Stimulated activated memory B cell treated with anti-CD40 and anti-IgM and Interleukin-4, amounts not matched to agents 10 μg/mL and 1 μg/mL and 100 μg/mL, for 72 hours (primary cell): ENCODE data around the gene FAM83C.

Experiments
- ATAC-seq: fragments of 150-1000 bp; cut with Tn5 transposase; 2 replicates; pipeline ENCODE4 v1.10.0; 2021
- H3K27ac Mint-ChIP-seq: one replicate; pipeline ENCODE4 v1.8.0; 2022; ENCODE audit warnings: mild to moderate bottlenecking, mixed read lengths
- H3K27me3 Mint-ChIP-seq: one replicate; pipeline ENCODE4 v1.8.0; 2022; ENCODE audit warnings: mixed read lengths
- H3K36me3 Mint-ChIP-seq: one replicate; pipeline ENCODE4 v1.8.0; 2022; ENCODE audit warnings: mixed read lengths
- H3K4me1 Mint-ChIP-seq: one replicate; pipeline ENCODE4 v1.8.0; 2022; ENCODE audit warnings: mixed read lengths
- H3K4me3 Mint-ChIP-seq: one replicate; pipeline ENCODE4 v1.8.0; 2022; ENCODE audit warnings: mild to moderate bottlenecking, moderate library complexity, mixed read lengths
- H3K9me3 Mint-ChIP-seq: one replicate; pipeline ENCODE4 v1.8.0; 2022; ENCODE audit warnings: mixed read lengths

Gene FAM83C

GRCh38 chr20:35307666-35308653 is 15.7 kb upstream of the FAM83C start:
- no peak for ATAC-seq
- peaks cover 16% of the 10 kb centered on the region for H3K4me1 Mint-ChIP-seq
- no peaks in the 10 kb centered on the region for H3K27me3 Mint-ChIP-seq
- no peak overlapping the region for H3K27ac Mint-ChIP-seq
- no peaks in the 10 kb centered on the region for H3K9me3 Mint-ChIP-seq
- no peak overlapping the region for H3K4me3 Mint-ChIP-seq
- peaks cover 27% of the 10 kb centered on the region for H3K36me3 Mint-ChIP-seq

GRCh38 chr20:35306931-35307517 is 14.8 kb upstream of the FAM83C start:
- Mint-ChIP-seq H3K4me3 (no peak overlapping the region), H3K27ac (no peak overlapping the region), H3K27me3 (no peaks in the 10 kb centered on the region), H3K4me1 (peaks cover 16% of the 10 kb centered on the region), H3K9me3 (no peaks in the 10 kb centered on the region), H3K36me3 (peaks cover 18% of the 10 kb centered on the region)
- no peak for ATAC-seq

DNA sequence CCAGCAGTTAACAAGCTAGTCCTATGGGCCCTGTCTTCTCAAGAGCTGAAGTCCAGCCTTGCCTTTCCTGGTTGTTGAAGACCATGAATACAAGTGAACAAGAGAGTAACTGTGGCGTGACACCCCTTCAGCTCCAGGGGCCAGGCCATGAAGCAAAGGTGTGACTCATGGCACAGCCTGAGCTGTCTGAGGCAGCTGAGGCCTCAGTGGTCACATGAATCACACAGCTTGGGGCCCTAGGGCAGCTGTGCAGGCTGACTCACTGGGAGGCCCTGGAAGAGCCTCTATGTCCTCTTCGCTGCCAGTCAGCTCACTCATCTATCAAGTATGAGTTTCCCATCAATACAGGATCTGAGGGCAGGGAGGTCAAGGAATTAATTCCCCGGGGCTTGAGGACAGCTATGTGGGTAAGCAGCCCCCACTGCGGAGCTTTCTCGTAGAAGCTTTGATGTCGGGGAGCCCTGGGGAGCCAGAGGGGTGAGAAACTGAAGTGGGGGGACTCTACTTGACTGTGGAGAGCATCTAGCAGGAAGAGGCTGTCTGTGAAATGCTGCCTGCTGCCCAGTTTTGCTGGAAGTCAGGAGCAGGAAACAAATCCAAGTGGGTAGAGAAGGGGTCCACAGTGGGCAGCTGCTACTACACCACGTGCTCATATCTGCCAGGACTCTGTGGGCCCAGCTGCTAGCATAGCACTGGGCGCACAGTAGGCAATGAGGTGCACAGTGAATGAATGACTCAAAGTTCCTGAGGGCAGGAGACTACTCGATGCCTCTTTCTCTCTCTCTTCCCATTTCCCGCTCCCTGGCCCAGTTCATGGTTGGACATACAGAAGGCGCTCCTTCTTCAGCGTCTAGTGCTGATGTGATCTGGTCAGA is 13.7 kb upstream of the FAM83C start:
- peak; percentile 75 for ATAC-seq
- Mint-ChIP-seq H3K4me1 (peaks cover 16% of the 10 kb centered on the region), H3K36me3 (peaks cover 21% of the 10 kb centered on the region), H3K27ac (peak overlapping the region; percentile 39), H3K27me3 (no peaks in the 10 kb centered on the region), H3K4me3 (no peak overlapping the region), H3K9me3 (no peaks in the 10 kb centered on the region)

DNA sequence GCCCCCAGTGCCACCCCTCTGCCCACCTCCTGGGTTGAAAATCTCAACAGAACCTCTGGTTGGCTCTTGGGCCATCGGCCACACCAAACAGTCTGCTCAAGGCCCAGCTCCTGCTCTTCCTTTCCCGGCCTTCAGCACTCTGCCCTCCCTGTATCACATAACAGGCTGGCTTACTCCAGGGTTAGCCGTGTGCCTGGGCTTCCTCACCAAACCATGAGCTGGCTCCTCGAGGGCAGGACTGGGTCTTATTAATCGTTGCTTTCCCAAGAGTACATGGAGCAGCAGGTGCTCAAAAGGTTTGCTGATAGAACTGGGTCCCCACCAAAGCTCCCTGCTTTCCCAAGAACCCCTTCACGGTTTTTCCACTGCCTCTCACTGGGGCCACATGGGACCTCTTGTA is 12.7 kb upstream of the FAM83C start:
- peaks cover 16% of the 10 kb centered on the region for H3K4me1 Mint-ChIP-seq
- H3K27me3 Mint-ChIP-seq, result no peaks in the 10 kb centered on the region
- no peak overlapping the region for H3K4me3 Mint-ChIP-seq
- H3K36me3 Mint-ChIP-seq, result peaks cover 19% of the 10 kb centered on the region
- H3K9me3 Mint-ChIP-seq, result no peaks in the 10 kb centered on the region
- no peak for ATAC-seq
- H3K27ac Mint-ChIP-seq, result peak overlapping the region; percentile 39

- Mint-ChIP-seq H3K4me1 (peaks cover 16% of the 10 kb centered on the region), H3K4me3 (no peak overlapping the region), H3K9me3 (no peaks in the 10 kb centered on the region), H3K36me3 (peaks cover 19% of the 10 kb centered on the region), H3K27ac (no peak overlapping the region), H3K27me3 (no peaks in the 10 kb centered on the region)
- peak; percentile 84 for ATAC-seq
Measured at GRCh38 chr20:35303735-35304491, 11.7 kb upstream of the FAM83C start.

- Mint-ChIP-seq H3K9me3 (no peaks in the 10 kb centered on the region), H3K4me3 (no peak overlapping the region), H3K27ac (no peak overlapping the region), H3K27me3 (no peaks in the 10 kb centered on the region), H3K4me1 (peaks cover 16% of the 10 kb centered on the region), H3K36me3 (peaks cover 19% of the 10 kb centered on the region)
- ATAC-seq, result no peak
Measured at GRCh38 chr20:35303382-35303734, 11.1 kb upstream of the FAM83C start.

- H3K9me3 Mint-ChIP-seq, result no peaks in the 10 kb centered on the region
- H3K4me1 Mint-ChIP-seq, result peaks cover 16% of the 10 kb centered on the region
- no peak overlapping the region for H3K4me3 Mint-ChIP-seq
- no peaks in the 10 kb centered on the region for H3K27me3 Mint-ChIP-seq
- peaks cover 19% of the 10 kb centered on the region for H3K36me3 Mint-ChIP-seq
- no peak for ATAC-seq
- no peak overlapping the region for H3K27ac Mint-ChIP-seq
Measured at GRCh38 chr20:35302421-35303335, 10.5 kb upstream of the FAM83C start.

DNA sequence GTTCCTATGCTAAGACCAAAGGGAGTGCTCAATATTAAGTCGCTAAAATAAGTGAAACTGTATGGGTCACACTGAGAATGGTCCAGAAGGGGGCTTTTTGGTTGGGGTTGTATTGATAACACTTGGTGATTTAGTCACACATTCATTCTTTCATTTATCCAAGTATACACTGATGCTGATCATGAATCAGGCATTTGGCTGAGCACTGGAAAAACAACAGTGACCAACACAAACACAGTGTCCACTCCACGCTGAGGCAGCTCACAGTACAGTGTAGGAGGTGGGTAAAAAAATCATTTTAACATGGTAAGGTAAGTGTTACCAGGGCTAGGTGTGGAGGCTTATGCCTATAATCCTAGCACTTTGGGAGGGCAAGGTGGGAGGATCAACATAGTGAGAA is 9.2 kb upstream of the FAM83C start:
- Mint-ChIP-seq H3K4me1 (peaks cover 16% of the 10 kb centered on the region), H3K36me3 (peaks cover 19% of the 10 kb centered on the region), H3K27me3 (peaks cover 2% of the 10 kb centered on the region), H3K27ac (peak overlapping the region; percentile 54), H3K4me3 (no peak overlapping the region), H3K9me3 (no peaks in the 10 kb centered on the region)
- no peak for ATAC-seq

DNA sequence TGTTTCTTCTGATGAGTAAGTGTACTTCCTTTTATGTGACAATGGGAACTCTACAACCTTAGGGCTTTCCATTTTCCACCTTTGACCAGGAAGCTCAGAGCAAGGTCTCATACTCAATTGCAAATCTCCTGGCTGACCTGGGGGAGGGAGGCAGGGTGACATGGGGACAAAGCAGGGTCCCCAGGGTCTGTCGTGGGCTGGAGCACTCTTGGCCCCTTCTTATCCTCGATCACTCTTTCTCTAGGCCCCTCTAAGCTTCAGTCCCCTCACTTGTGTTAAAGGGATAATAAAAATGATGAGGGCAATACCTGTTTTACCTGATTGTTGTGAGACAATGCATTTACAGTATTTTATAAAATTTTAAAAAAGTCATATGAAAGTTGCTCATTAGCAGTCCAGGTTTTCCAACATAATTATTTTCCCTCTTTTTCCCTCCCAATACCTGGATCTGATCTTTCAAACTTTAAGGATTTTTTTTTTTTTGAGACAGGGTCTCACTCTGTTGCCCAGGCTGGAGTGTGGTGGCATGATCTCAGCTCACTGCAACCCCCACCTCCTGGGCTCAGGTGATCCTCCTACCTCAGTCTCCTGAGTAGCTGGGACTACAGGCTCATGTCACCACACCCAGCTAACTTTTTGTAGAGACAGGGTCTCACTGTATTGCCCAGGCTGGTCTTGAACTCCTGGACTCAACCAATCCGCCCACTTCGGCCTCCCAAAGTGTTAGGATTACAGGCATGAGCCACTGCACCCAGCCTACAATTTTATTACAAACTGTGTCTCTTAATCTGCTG is 8.4 kb upstream of the FAM83C start:
- H3K4me1 Mint-ChIP-seq, result peaks cover 11% of the 10 kb centered on the region
- no peak overlapping the region for H3K27ac Mint-ChIP-seq
- ATAC-seq, result no peak
- no peaks in the 10 kb centered on the region for H3K9me3 Mint-ChIP-seq
- H3K27me3 Mint-ChIP-seq, result peaks cover 10% of the 10 kb centered on the region
- H3K36me3 Mint-ChIP-seq, result peaks cover 15% of the 10 kb centered on the region
- no peak overlapping the region for H3K4me3 Mint-ChIP-seq

- H3K4me3 Mint-ChIP-seq, result no peak overlapping the region
- no peaks in the 10 kb centered on the region for H3K9me3 Mint-ChIP-seq
- peaks cover 7% of the 10 kb centered on the region for H3K36me3 Mint-ChIP-seq
- ATAC-seq, result no peak
- H3K27ac Mint-ChIP-seq, result no peak overlapping the region
- peaks cover 17% of the 10 kb centered on the region for H3K27me3 Mint-ChIP-seq
- H3K4me1 Mint-ChIP-seq, result peaks cover 10% of the 10 kb centered on the region
Measured at GRCh38 chr20:35299780-35300179, 7.6 kb upstream of the FAM83C start.

GRCh38 chr20:35298264-35298663 is 6.0 kb upstream of the FAM83C start:
- H3K4me3 Mint-ChIP-seq, result no peak overlapping the region
- H3K4me1 Mint-ChIP-seq, result peaks cover under 1% of the 10 kb centered on the region
- H3K27ac Mint-ChIP-seq, result no peak overlapping the region
- ATAC-seq, result no peak
- peaks cover 30% of the 10 kb centered on the region for H3K27me3 Mint-ChIP-seq
- H3K9me3 Mint-ChIP-seq, result no peaks in the 10 kb centered on the region
- peaks cover 7% of the 10 kb centered on the region for H3K36me3 Mint-ChIP-seq

- Mint-ChIP-seq H3K27ac (no peak overlapping the region), H3K4me1 (no peaks in the 10 kb centered on the region), H3K4me3 (no peak overlapping the region), H3K36me3 (peaks cover 7% of the 10 kb centered on the region), H3K27me3 (peaks cover 35% of the 10 kb centered on the region), H3K9me3 (no peaks in the 10 kb centered on the region)
- no peak for ATAC-seq
Measured at GRCh38 chr20:35297740-35298139, 5.5 kb upstream of the FAM83C start.

- no peak overlapping the region for H3K4me3 Mint-ChIP-seq
- peaks cover 40% of the 10 kb centered on the region for H3K27me3 Mint-ChIP-seq
- H3K4me1 Mint-ChIP-seq, result no peaks in the 10 kb centered on the region
- no peak for ATAC-seq
- H3K27ac Mint-ChIP-seq, result no peak overlapping the region
- H3K36me3 Mint-ChIP-seq, result peaks cover 7% of the 10 kb centered on the region
- H3K9me3 Mint-ChIP-seq, result no peaks in the 10 kb centered on the region
Measured at GRCh38 chr20:35297155-35297554, 4.9 kb upstream of the FAM83C start.
